DMS114 treated with DMSO at 0.1 percent for 48 hours (cell line): Measurements from ENCODE around the gene GRB2.
"Not testable (repeated sequence)": the region's sequence is repeated elsewhere in the genome, so short reads cannot be mapped to it uniquely, and the experiment has no call there.

Experiments used
- DNase-seq: peaks from one replicate; lab custom pipeline; 2025; ENCODE audit not compliant: unreplicated experiment; lab: John Stamatoyannopoulos, UW

Gene GRB2

GRCh38 chr17:75288770-75289114 lies 116.7 kb downstream of the GRB2 start:
- no peak for DNase-seq

- DNase-seq = no peak
Observed at GRCh38 chr17:75288359-75288758, 117.1 kb downstream of the GRB2 start.

GRCh38 chr17:75287221-75287620 lies 118.3 kb downstream of the GRB2 start:
- no peak for DNase-seq

- no peak for DNase-seq
Observed at GRCh38 chr17:75285123-75285522, 120.4 kb downstream of the GRB2 start.

- DNase-seq = not testable (repeated sequence)
Observed at GRCh38 chr17:75280189-75280588, 125.3 kb downstream of the GRB2 start.

- DNase-seq = no peak
Observed at GRCh38 chr17:75277664-75278071, 127.8 kb downstream of the GRB2 start.

- DNase-seq = no peak
Observed at GRCh38 chr17:75273977-75274708, 131.3 kb downstream of the GRB2 start.

GRCh38 chr17:75272848-75273184 lies 132.7 kb downstream of the GRB2 start:
- no peak for DNase-seq

- no peak for DNase-seq
Observed at GRCh38 chr17:75271955-75272847, 133.3 kb downstream of the GRB2 start.

GRCh38 chr17:75271233-75271954 lies 134.1 kb downstream of the GRB2 start:
- DNase-seq = peak; percentile 50

GRCh38 chr17:75270966-75271232 lies 134.6 kb downstream of the GRB2 start, which contains the start of gene MIF4GD:
Gene MIF4GD, minus strand, starts transcription at chr17:75271231. Its CDS starts 1,036 bp downstream, at chr17:75270195.
- DNase-seq = no peak

- peak; percentile 70 for DNase-seq
Observed at GRCh38 chr17:75270218-75270965, 135.1 kb downstream of the GRB2 start.

- no peak for DNase-seq
Observed at GRCh38 chr17:75269844-75270217, 135.6 kb downstream of the GRB2 start.
